Measurements from ENCODE around the gene SLC39A12. TPM values are rescaled to one million over a fixed set of nuclear protein-coding genes. Genes with fewer than 3 reads are reported as not detected.

SLC39A12 gene
- total and polyA plus RNA-seq, 2 of the 8 experiments (the other 6 are each of a cell fraction or from before 2014, with no cell fraction given) = not detected

GRCh38 chr10:18059826-18060559 lies 108.3 kb downstream of the SLC39A12 start:
- Histone ChIP-seq H2BK20ac (ENCODE audit: low read length) (no peak overlapping the region), H3K9me3 (ENCODE audit: insufficient read depth in 2 of 2, low read depth in 1 of 2, low read length in 1 of 2) (no peaks in the 10 kb centered on the region), H3K79me2 (ENCODE audit: control insufficient read depth in 1 of 2, insufficient read depth in 2 of 2, low read length in 2 of 2) (no peaks in the 10 kb centered on the region), H3K18ac (ENCODE audit: extremely low read depth, low read length) (no peak overlapping the region), H2BK15ac (ENCODE audit: low read length) (0 out of 2 replicates have a peak overlapping the region, but pooled peaks have one; percentile 18), H3K4ac (replicated peaks; ENCODE audit: insufficient read length, low read depth, low read length) (no peak overlapping the region), H4K8ac (ENCODE audit: extremely low read depth, insufficient read depth, low read length) (no peak overlapping the region; the same call in 1 of the 2 replicates), H4K5ac (ENCODE audit: insufficient read length, low read depth, low read length) (no peak overlapping the region), H2AFZ (ENCODE audit: low read length) (peak overlapping the region; percentile 68; the same call in 1 of the 2 replicates), H2BK120ac (replicated peaks; ENCODE audit: low read depth, low read length) (no peak overlapping the region), H3K23me2 (ENCODE audit: low read depth, low read length) (no peaks in the 10 kb centered on the region), H3K14ac (ENCODE audit: insufficient read length) (no peak overlapping the region), H3K23ac (ENCODE audit: insufficient read length) (no peak overlapping the region), H4K91ac (replicated peaks; ENCODE audit: insufficient read length, low read length) (no peak overlapping the region), H2BK12ac (ENCODE audit: low read depth, low read length) (no peak overlapping the region), H3K36me3 (ENCODE audit: control insufficient read depth in 2 of 4, insufficient read depth in 4 of 4, low read length in 3 of 4) (no peaks in the 10 kb centered on the region), H3K9ac (replicated peaks in 1 of 4; ENCODE audit: extremely low read depth in 1 of 4, low read depth in 3 of 4, low read length in 3 of 4) (no peak overlapping the region), H3K27me3 (replicated peaks in 1 of 4; ENCODE audit: control insufficient read depth in 3 of 4, extremely low read depth in 1 of 4, insufficient read depth in 3 of 4, low read length in 3 of 4) (no peaks in the 10 kb centered on the region), H3K27ac (ENCODE audit: low read depth, low read length) (no peak overlapping the region), H2AK5ac (ENCODE audit: low read depth, low read length) (no peak overlapping the region), H3K56ac (replicated peaks; ENCODE audit: insufficient read length, low read depth, low read length) (no peak overlapping the region), H3K4me3 (ENCODE audit: extremely low read depth in 1 of 4, insufficient read depth in 2 of 4, low read depth in 3 of 4, low read length in 4 of 4) (no peak overlapping the region), H3K4me1 (replicated peaks in 1 of 4; ENCODE audit: control insufficient read depth in 3 of 4, insufficient read depth in 4 of 4, low read length in 3 of 4) (no peaks in the 10 kb centered on the region), H3K79me1 (ENCODE audit: low read depth, low read length) (no peaks in the 10 kb centered on the region), H3K4me2 (ENCODE audit: insufficient read depth in 1 of 2, low read depth in 2 of 2, low read length in 2 of 2) (no peak overlapping the region), H2BK5ac (ENCODE audit: low read depth, low read length) (no peak overlapping the region), H4K20me1 (replicated peaks in 1 of 2; ENCODE audit: control insufficient read depth in 1 of 2, insufficient read depth in 2 of 2, low read length in 2 of 2) (no peaks in the 10 kb centered on the region)
- 94% methylated on average over 19 of the region's 19 CpGs; no CpG with 5 or more reads in 1 of the 2 experiments for WGBS, 2 experiments (ENCODE audit: extremely low coverage in 1 of 2, insufficient coverage in 1 of 2, insufficient read length in 1 of 2, insufficient replicate concordance in 2 of 2, low coverage in 1 of 2, low lambda C conversion rate in 2 of 2, missing lambda C conversion rate in 1 of 2)
- FAIRE-seq (no peak), DNase-seq (ENCODE audit: low read depth in 1 of 2, low spot score in 2 of 2) (no peak)
- POLR2A ChIA-PET (ENCODE audit: partially characterized antibody) = no interaction called here
- TF ChIP-seq JUN (IDR thresholded peaks at IDR 0.05; ENCODE audit: low read depth, low read length) (no peak), EZH2 (IDR thresholded peaks at IDR 0.05; ENCODE audit: low read depth, low read length, severe bottlenecking) (no peak), RAD21 (IDR thresholded peaks at IDR 0.05 in 1 of 2, conservative IDR thresholded peaks at IDR 0.05 in 1 of 2; ENCODE audit: low read depth in 2 of 2, low read length in 2 of 2) (no peak), MAFK (IDR thresholded peaks at IDR 0.05; ENCODE audit: low read depth, low read length) (no peak), PHF8 (conservative IDR thresholded peaks at IDR 0.05; ENCODE audit: low read depth, low read length) (no peak)
- CTCF ChIA-PET (ENCODE audit: partially characterized antibody) = interaction anchor here (1.0 to 1.6 kb wide), 3 partner anchors 10 to 323 kb away, joined by 3 to 6 read pairs (median 5); no protein-coding TSS in a partner anchor
